Measurements from ENCODE around the gene B4GALNT2. TPM values are rescaled to one million over a fixed set of nuclear protein-coding genes. Genes with fewer than 3 reads are reported as not detected.

The B4GALNT2 gene
- total and polyA plus RNA-seq, 2 experiments from 2014 or later: not detected

- no peak for DNase-seq
- in situ Hi-C loops (cut with MboI): no loop called here
- H3K36me3 ChIP-seq (ENCODE audit: low read depth): no peaks in the 10 kb centered on the region
- no peak overlapping the region for H3K4me2 ChIP-seq (ENCODE audit: unreplicated experiment)
- no peak overlapping the region for H3K4me3 ChIP-seq
- 64 to 71% methylated on average over 3 of the region's 3 CpGs for WGBS, 2 experiments (ENCODE audit: low coverage in 1 of 2, low lambda C conversion rate in 2 of 2, missing lambda C conversion rate in 2 of 2)
- H3K4me1 ChIP-seq (ENCODE audit: insufficient read depth): no peaks in the 10 kb centered on the region
- no peaks in the 10 kb centered on the region for H3K27me3 ChIP-seq (replicated peaks; ENCODE audit: insufficient read depth)
- H3K9me2 ChIP-seq (ENCODE audit: insufficient read depth): no peaks in the 10 kb centered on the region
- no peaks in the 10 kb centered on the region for H3K79me2 ChIP-seq (ENCODE audit: insufficient read depth)
- no peaks in the 10 kb centered on the region for H4K20me1 ChIP-seq (ENCODE audit: insufficient read depth)
- no peak overlapping the region for H2AFZ ChIP-seq
- H3K9me3 ChIP-seq (ENCODE audit: low read depth): no peaks in the 10 kb centered on the region
- H3F3A ChIP-seq (ENCODE audit: insufficient read depth): no peaks in the 10 kb centered on the region
- no peak overlapping the region for H3K27ac ChIP-seq
- TF ChIP-seq EZH2 (IDR thresholded peaks at IDR 0.05; ENCODE audit: insufficient read depth, poor library complexity, severe bottlenecking) (no peak), EZH2phosphoT487 (IDR thresholded peaks at IDR 0.05; ENCODE audit: insufficient read depth, low read depth) (no peak)
- H3K9ac ChIP-seq: no peak overlapping the region
These were observed 54.7 kb downstream of the B4GALNT2 start for GRCh38 chr17:49187301-49187700.

DNA sequence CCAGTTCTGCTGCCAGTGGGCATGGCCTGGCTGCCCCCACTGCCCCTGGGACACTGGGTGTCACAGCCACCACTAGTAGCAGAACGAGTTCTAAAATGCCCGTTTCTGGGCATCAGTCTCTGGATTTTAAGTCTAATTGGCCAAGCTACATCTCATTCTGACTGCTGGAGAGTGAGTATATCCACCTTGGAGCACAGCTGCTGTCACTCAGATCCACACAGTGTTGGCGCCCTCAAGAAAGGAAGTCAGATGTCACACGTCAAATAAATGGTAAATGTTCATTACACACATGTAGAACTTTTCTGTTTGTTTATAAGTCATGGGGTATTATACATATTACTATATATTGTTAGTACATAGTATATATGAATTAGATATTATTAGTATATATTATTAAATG is 58.4 kb downstream of the B4GALNT2 start:
- Histone ChIP-seq H3F3A (ENCODE audit: insufficient read depth) (no peaks in the 10 kb centered on the region), H3K27ac (no peak overlapping the region), H3K36me3 (ENCODE audit: low read depth) (no peaks in the 10 kb centered on the region), H2AFZ (no peak overlapping the region), H4K20me1 (ENCODE audit: insufficient read depth) (no peaks in the 10 kb centered on the region), H3K27me3 (replicated peaks; ENCODE audit: insufficient read depth) (no peaks in the 10 kb centered on the region), H3K4me3 (no peak overlapping the region), H3K9me3 (ENCODE audit: low read depth) (no peaks in the 10 kb centered on the region), H3K4me1 (ENCODE audit: insufficient read depth) (no peaks in the 10 kb centered on the region), H3K79me2 (ENCODE audit: insufficient read depth) (no peaks in the 10 kb centered on the region), H3K9ac (no peak overlapping the region), H3K9me2 (ENCODE audit: insufficient read depth) (no peaks in the 10 kb centered on the region), H3K4me2 (ENCODE audit: unreplicated experiment) (no peak overlapping the region)
- no peak for TF ChIP-seq EZH2 (IDR thresholded peaks at IDR 0.05; ENCODE audit: insufficient read depth, poor library complexity, severe bottlenecking)
- TF ChIP-seq EZH2phosphoT487 (IDR thresholded peaks at IDR 0.05; ENCODE audit: insufficient read depth, low read depth): no peak
- WGBS, 2 experiments (ENCODE audit: low coverage in 1 of 2, low lambda C conversion rate in 2 of 2, missing lambda C conversion rate in 2 of 2): 29 to 30% methylated on average over 4 of the region's 4 CpGs
- DNase-seq: no peak
- in situ Hi-C loops (cut with MboI): no loop called here

GRCh38 chr17:49191409-49191916 is 58.9 kb downstream of the B4GALNT2 start:
- Histone ChIP-seq H3K9me2 (ENCODE audit: insufficient read depth) (no peaks in the 10 kb centered on the region), H3F3A (ENCODE audit: insufficient read depth) (no peaks in the 10 kb centered on the region), H3K27me3 (replicated peaks; ENCODE audit: insufficient read depth) (no peaks in the 10 kb centered on the region), H2AFZ (peak overlapping the region; percentile 93), H3K9me3 (ENCODE audit: low read depth) (no peaks in the 10 kb centered on the region), H3K4me1 (ENCODE audit: insufficient read depth) (no peaks in the 10 kb centered on the region), H3K4me2 (ENCODE audit: unreplicated experiment) (peak overlapping the region; percentile 90), H3K9ac (peak overlapping the region; percentile 86), H3K36me3 (ENCODE audit: low read depth) (no peaks in the 10 kb centered on the region), H4K20me1 (ENCODE audit: insufficient read depth) (no peaks in the 10 kb centered on the region), H3K79me2 (ENCODE audit: insufficient read depth) (no peaks in the 10 kb centered on the region), H3K4me3 (peak overlapping the region; percentile 87), H3K27ac (peak overlapping the region; percentile 87)
- TF ChIP-seq EZH2phosphoT487 (IDR thresholded peaks at IDR 0.05; ENCODE audit: insufficient read depth, low read depth): no peak
- in situ Hi-C loops (cut with MboI): no loop called here
- 7% methylated on average over 8 of the region's 8 CpGs for WGBS, 2 experiments (ENCODE audit: low coverage in 1 of 2, low lambda C conversion rate in 2 of 2, missing lambda C conversion rate in 2 of 2)
- DNase-seq: peak; percentile 74

DNA sequence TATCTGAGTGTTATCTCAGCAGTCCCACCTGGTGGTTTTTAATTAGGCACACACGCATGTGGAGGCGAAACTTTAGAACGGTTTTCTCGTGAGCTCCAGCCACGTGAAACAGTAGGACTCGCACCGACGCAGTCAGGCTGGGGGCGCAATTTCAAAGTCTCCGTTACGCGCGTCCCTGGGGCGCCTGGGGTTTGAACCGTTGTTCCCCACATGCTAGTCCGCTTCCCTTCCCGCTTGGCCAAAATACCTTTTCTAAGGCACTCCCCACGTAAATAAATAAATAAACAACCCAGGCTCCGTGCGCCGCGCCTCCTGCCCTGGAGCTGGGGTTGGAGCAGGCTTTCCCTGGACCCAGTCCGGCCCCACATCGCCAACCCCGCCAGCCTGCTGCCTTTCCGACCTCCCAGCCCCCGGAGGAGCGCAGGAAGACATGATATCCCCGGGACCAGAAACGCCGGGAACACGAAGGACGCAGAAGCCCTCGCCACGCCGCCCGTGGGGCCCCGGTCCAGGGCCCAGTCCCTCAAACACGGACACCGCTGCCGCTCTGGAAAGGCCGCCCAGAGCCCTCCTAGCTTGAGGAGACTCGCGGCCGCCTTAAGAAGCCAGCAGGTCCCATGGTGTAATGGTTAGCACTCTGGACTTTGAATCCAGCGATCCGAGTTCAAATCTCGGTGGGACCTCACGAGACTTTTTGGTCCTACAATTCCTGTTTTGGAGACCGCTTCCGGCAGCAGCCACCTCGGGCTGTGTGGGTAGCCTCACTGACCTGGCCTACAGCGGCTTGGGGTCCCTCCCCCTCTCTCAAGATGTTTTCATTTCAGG is 59.6 kb downstream of the B4GALNT2 start:
- no peaks in the 10 kb centered on the region for H4K20me1 ChIP-seq (ENCODE audit: insufficient read depth)
- peak overlapping the region; percentile 93 for H2AFZ ChIP-seq
- H3K4me1 ChIP-seq (ENCODE audit: insufficient read depth): no peaks in the 10 kb centered on the region
- peak overlapping the region; percentile 90 for H3K4me2 ChIP-seq (ENCODE audit: unreplicated experiment)
- H3K9ac ChIP-seq: peak overlapping the region; percentile 86
- peak; percentile 90 for DNase-seq
- H3K79me2 ChIP-seq (ENCODE audit: insufficient read depth): no peaks in the 10 kb centered on the region
- in situ Hi-C loops (cut with MboI): no loop called here
- no peaks in the 10 kb centered on the region for H3K27me3 ChIP-seq (replicated peaks; ENCODE audit: insufficient read depth)
- H3K9me3 ChIP-seq (ENCODE audit: low read depth): no peaks in the 10 kb centered on the region
- no peak for TF ChIP-seq EZH2 (IDR thresholded peaks at IDR 0.05; ENCODE audit: insufficient read depth, poor library complexity, severe bottlenecking)
- no peak for TF ChIP-seq EZH2phosphoT487 (IDR thresholded peaks at IDR 0.05; ENCODE audit: insufficient read depth, low read depth)
- no peaks in the 10 kb centered on the region for H3K36me3 ChIP-seq (ENCODE audit: low read depth)
- WGBS, 2 experiments (ENCODE audit: low coverage in 1 of 2, low lambda C conversion rate in 2 of 2, missing lambda C conversion rate in 2 of 2): 1% methylated on average over 53 of the region's 53 CpGs
- H3K27ac ChIP-seq: peak overlapping the region; percentile 87
- H3F3A ChIP-seq (ENCODE audit: insufficient read depth): no peaks in the 10 kb centered on the region
- H3K4me3 ChIP-seq: peak overlapping the region; percentile 87
- no peaks in the 10 kb centered on the region for H3K9me2 ChIP-seq (ENCODE audit: insufficient read depth)
